ENCODE results near the gene MEGF6. TPM values are rescaled to one million over a fixed set of nuclear protein-coding genes. Genes with fewer than 3 reads are reported as not detected.

The MEGF6 gene
- total RNA-seq, 4 donors from 2014 or later, result 4.1 to 27.1 (median 11.4) TPM

GRCh38 chr1:3467096-3468036 is 143.9 kb downstream of the MEGF6 start:
- in situ Hi-C loops (cut with MboI; ENCODE audit: low pct_ligation_motif_present in 1 of 4, low pct_unique_long_range_greater_than_20kb in 1 of 4, low sequenced_read_pairs in 3 of 4), result no loop called here
- no peak for TF ChIP-seq CTCF (IDR thresholded peaks at IDR 0.05)
- TF ChIP-seq POLR2A (IDR thresholded peaks at IDR 0.05), result no peak
- no peak for TF ChIP-seq POLR2AphosphoS5 (IDR thresholded peaks at IDR 0.05)
- no peak for TF ChIP-seq EP300 (IDR thresholded peaks at IDR 0.05; ENCODE audit: low read depth)
- WGBS, 2 donors (ENCODE audit: low coverage in 1 of 2), result 53 to 73% methylated on average over 3 to 25 of the region's 35 CpGs

GRCh38 chr1:3466366-3467075 is 144.8 kb downstream of the MEGF6 start:
- H3K36me3 ChIP-seq, result no peaks in the 10 kb centered on the region
- H3K9me3 ChIP-seq, result no peaks in the 10 kb centered on the region
- no peak overlapping the region for H3K27ac ChIP-seq
- peak; percentile 8 for DNase-seq
- 86% methylated on average over 16 of the region's 16 CpGs; no CpG with 5 or more reads in 1 of the 2 donors for WGBS, 2 donors (ENCODE audit: low coverage in 1 of 2)
- H3K4me3 ChIP-seq, result no peak overlapping the region
- in situ Hi-C loops (cut with MboI; ENCODE audit: low pct_ligation_motif_present in 1 of 4, low pct_unique_long_range_greater_than_20kb in 1 of 4, low sequenced_read_pairs in 3 of 4) (no loop called here), intact Hi-C loops (cut with DNase I; ENCODE audit: low total_unique reads) (no loop called here)
- peaks cover 0 to 5% (median 1%) of the 10 kb centered on the region in 4 donors for H3K4me1 ChIP-seq
- TF ChIP-seq CTCF (IDR thresholded peaks at IDR 0.05) (no peak), POLR2A (IDR thresholded peaks at IDR 0.05) (no peak), EP300 (IDR thresholded peaks at IDR 0.05; ENCODE audit: low read depth) (no peak), POLR2AphosphoS5 (IDR thresholded peaks at IDR 0.05) (no peak)
- no peaks in the 10 kb centered on the region for H3K27me3 ChIP-seq

More at GRCh38 chr1:3467096-3468036, 143.9 kb downstream of the MEGF6 start:
- no peaks in the 10 kb centered on the region for H3K36me3 ChIP-seq
- no peaks in the 10 kb centered on the region for H3K27me3 ChIP-seq
- H3K9me3 ChIP-seq, result no peaks in the 10 kb centered on the region
- peaks cover 0 to 7% (median 0%) of the 10 kb centered on the region in 4 donors for H3K4me1 ChIP-seq
- peak; percentile 7 for DNase-seq
- no peak overlapping the region for H3K27ac ChIP-seq
- no peak overlapping the region for H3K4me3 ChIP-seq
- intact Hi-C loops (cut with DNase I; ENCODE audit: low total_unique reads), result no loop called here

- peaks cover 0 to 8% (median 6%) of the 10 kb centered on the region in 4 donors for H3K4me1 ChIP-seq
- no peak overlapping the region for H3K27ac ChIP-seq
- H3K36me3 ChIP-seq, result no peaks in the 10 kb centered on the region
- no peaks in the 10 kb centered on the region for H3K27me3 ChIP-seq
- H3K4me3 ChIP-seq, result no peak overlapping the region
- DNase-seq, result no peak
- intact Hi-C loops (cut with DNase I; ENCODE audit: low total_unique reads), result no loop called here
- in situ Hi-C loops (cut with MboI; ENCODE audit: low pct_ligation_motif_present in 1 of 4, low pct_unique_long_range_greater_than_20kb in 1 of 4, low sequenced_read_pairs in 3 of 4), result no loop called here
- 84% methylated on average over 17 of the region's 17 CpGs; no CpG with 5 or more reads in 1 of the 2 donors for WGBS, 2 donors (ENCODE audit: low coverage in 1 of 2)
- TF ChIP-seq CTCF (IDR thresholded peaks at IDR 0.05), result no peak
- TF ChIP-seq EP300 (IDR thresholded peaks at IDR 0.05; ENCODE audit: low read depth), result no peak
- TF ChIP-seq POLR2AphosphoS5 (IDR thresholded peaks at IDR 0.05), result no peak
- TF ChIP-seq POLR2A (IDR thresholded peaks at IDR 0.05), result no peak
- no peaks in the 10 kb centered on the region for H3K9me3 ChIP-seq
These were observed 145.4 kb downstream of the MEGF6 start for GRCh38 chr1:3465935-3466321.
